Measurements from ENCODE around the gene COMT.

COMT gene

DNA sequence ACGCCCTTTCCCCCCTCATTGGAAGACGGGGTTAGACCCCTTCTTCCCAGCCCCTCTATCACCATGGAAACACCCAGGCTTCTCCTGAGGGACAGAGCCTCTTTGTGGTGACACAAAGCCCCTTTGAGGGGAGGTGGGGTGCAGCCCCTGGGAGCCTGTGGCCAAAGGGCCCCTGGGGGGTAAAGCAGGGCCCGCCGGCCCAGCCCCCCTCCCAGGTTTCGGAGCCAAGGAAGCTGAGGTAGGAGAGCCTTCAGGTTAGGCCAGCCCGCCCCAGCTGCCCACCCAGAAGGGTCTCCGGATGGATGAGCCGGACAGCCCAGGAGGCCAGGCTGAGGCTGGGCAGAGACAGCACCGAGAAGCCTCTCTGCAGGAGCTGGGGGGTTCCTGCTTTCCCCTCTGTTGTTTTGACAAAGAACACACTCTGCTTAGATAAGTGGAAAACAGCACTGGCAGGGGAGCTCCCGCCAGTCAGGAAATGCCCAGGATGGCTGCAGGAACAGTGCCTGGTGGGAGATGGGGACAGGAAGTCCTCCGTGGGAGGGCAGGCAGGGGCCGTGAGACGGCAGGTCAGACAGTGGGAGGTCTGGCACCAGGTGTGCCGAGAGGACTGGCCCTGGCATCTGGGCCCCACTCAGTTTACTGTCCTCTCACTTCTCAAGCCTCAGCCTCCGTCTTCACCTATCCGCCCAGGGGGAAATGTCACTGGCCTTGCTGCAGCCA lies 56.8 kb downstream of the COMT start:
- no peak for DNase-seq

DNA sequence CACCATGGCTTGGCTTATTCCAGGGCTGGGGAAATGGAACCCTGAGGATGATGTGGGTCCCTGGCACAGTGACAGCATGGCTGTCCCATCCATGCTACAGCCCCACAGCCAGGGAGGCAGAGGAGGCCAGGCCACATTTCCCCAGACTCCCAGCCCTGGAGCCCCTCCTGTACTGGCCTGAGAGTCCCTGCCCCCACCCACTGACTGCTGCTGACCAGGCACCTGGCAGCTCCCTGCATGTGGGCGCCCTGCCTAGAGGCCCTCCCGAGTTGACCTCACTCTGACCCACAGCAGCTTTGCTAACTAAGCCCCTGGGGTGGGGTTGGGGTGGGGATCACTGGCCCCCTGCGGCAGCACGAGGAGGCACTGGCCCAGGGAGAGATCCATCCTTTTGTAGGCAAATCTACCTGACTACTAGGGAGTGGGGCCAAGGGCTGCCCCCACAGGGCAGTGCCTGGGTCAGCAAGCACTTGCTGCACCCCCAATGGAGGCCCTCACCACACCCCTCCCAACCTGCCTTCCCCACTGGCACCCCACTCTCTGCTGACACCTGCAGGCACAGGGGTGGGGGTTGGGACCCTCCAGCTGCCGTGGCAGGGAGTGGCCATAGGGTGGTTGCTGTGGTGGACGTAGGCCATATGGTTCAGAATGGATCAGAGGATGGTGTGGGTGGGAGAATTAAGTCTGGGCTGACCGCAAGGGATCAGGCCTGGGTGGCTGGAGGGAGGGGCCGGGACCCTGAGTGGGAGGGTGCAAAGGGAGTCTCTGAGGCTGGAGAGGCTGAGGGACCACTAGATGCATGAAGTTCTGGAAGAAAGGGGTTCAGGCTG lies 57.6 kb downstream of the COMT start:
- DNase-seq, result no peak

DNA sequence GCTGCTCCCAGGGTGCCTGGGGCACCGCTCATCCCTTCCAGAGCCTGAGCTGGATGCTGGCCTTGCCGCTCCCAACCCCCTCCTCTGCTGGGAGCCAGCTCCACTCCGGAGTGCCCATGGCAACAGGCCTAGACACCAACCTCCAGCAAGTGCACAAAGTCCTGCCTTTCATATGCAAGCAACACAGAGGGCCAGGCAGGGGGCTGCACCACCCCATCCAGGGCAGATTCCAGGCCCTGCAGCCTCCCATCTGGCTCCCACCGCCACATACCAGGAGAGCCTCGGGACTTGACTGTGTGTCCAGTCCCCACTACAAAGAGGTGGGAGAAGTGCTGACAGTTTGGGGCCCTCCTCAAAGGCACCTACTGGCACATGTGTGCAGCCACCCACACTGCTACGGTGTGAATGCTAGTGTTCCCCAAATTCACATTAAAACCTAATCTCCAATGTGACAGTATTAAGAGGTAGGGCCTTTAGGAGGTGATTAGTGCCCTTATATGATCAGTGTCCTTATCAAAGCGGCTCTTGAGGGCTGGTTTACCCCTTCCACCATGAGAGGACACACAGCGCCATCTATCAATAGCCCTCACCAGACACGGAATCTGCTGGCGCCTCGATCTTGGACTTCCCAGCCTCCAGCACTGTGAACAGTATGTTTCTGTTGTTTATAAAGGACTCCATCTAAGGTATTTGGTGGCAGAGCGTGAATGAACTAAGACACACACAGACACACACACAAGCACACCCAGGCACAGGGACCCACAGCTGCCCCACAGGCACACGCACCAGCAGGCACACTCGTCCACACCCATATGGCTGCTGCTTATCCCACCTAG lies 58.9 kb downstream of the COMT start:
- DNase-seq, result no peak

DNA sequence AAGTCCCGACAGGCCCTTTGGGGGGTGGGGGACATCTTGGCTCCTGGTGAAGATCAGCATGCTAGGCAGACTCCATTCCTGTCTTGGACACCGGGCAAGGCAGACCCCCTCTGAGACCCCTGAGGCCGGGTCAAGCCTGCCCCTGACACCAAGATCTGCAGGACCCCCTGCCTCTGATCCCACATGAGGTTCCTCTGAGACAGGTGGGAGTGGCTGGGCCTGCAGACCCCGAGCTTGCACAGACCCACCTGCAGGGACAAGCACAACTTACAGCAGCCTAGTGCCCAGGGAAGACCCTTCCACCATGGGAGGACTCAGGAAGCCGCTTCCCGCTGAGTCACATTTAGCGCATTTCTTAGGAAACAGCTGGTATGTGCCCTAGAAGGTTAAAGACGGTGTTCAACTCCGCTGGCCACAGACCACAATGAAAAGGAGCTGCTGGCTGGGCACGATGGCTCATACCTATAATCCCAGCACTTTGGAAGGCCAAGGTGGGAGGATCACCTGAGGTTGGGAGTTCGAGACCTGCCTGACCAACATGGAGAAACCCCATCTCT lies 59.6 kb downstream of the COMT start:
- DNase-seq, result no peak

DNA sequence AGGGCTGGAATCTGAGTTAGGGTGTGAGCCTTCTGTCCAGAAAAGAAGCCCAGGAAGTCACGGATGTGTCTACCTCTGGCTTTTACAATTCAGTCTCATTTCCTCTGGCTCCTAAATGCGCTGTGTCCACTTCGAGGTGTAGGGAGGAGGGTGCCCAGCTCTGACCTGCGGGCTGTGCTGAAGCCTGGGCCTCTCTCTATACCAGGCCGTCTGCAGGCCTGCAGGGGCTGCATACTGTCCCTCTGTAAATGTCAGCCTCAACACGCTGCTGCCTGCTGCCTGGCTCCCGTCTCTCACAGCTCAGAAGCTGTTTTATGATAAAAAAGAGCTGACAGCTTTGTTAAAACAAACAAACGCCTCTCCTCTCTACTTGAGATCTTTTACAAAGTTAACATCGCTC lies 60.6 kb downstream of the COMT start:
- no peak for DNase-seq

DNA sequence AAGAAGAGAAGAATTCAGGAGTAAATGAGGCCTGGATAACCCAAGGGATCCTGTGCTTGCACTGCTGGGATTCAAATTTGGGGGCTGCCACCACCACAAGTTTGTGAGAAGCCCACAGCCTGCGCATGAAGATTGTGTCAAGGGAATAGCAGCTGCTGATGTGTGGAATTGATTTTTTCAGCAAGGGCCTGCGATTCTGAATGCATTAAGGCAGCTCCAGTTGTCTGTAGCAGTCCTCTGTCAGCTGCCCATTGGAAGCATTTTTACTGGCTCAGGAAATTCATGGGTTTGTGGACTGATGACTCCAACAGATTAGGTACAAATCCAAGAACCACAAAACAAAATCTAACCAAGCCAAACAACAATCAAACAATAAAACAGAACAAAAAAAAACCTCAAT lies 61.1 kb downstream of the COMT start:
- no peak for DNase-seq

DNA sequence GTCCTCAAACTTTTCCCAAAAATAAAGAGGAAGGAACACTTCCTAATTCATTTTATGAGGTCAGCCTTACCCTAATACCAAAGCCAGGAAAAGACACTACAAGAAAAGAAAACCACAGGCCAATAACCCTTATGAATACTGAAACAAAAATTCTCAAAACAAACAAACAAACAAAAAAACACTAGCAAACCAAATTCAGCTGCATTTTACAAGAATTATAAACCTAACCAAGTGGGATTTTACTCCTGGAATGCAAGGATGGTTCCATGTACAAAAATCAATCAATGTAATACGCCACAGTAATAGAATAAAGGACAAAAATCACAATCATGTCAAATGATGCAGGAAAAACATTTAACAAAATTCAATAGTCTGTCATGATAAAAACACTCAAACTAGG lies 61.7 kb downstream of the COMT start:
- no peak for DNase-seq

DNA sequence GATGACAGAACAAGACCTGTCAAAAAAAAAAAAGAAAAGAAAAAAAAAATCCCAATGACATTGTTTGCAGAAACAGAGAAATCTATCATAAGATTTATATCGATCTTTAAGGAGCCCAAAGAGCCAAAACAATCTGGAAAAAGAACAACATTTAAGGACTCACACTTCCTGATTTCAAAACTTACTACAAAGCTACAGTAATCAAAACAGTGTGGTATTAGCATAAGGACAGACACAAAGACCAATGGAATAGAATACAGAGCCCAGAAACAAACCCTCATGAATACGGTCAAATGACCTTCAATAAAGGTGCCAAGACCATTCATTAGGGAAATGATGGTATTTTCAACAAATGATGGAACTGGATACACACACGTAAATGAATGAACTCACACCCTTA lies 62.9 kb downstream of the COMT start:
- no peak for DNase-seq

DNA sequence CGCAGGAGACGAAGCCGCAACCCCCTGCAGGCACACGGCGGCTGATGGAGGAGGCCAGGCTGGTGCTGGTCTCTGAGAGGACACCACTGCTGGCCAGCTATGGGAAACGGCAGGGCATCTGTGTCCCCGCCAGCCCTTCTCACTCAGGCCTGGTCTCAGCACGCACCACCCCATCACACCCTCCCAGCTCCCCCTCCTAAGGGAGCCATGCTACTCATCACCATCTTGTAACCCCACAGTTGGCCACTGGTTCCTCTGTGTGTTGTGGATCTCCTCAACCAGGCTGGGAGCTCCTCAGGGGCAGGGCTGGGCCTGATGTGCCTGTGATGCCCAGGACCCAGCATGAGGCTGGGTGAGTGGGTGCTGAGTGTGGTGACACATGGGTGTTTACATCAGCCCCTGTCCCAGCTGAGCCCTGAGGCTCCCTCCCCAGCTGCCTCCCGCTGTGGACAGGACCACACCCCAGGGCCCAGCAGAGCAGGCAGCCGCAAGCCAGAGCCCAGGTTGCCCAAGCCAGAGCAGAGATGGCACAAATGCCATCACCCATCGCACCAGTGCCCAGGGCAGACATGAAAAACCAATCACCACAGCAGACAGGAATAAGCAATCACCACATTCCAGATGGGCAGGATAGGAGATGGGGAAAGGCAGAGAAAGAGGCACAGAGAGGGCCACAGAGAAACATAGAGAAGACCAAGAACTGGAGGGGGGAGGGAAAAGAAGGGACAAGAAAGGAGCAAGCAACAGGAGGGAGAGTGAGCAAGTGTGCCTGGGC lies 66.8 kb downstream of the COMT start:
- DNase-seq, result no peak

DNA sequence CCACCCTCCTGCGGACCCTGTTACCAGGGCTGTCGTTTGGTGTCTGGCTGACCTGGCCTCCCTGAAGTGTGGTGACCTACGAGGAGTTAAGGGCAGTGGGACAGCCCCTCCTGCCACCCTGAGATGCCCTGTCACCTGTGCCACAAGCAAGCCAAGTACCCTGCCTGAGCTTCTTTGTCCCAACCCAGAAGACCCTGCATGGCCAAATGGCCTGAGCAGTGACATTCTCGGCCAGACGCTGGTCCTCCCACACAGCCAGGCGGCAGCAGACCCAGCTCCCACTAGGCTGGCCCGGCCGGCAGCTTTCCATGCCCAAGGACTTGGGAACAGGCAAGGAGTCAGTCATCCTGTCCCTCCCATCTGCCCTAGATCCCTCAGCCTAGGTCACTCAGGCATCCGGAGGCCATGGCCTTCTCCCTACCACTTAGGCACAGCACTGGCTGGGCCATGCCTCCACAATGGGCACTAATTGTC lies 67.5 kb downstream of the COMT start:
- no peak for DNase-seq

DNA sequence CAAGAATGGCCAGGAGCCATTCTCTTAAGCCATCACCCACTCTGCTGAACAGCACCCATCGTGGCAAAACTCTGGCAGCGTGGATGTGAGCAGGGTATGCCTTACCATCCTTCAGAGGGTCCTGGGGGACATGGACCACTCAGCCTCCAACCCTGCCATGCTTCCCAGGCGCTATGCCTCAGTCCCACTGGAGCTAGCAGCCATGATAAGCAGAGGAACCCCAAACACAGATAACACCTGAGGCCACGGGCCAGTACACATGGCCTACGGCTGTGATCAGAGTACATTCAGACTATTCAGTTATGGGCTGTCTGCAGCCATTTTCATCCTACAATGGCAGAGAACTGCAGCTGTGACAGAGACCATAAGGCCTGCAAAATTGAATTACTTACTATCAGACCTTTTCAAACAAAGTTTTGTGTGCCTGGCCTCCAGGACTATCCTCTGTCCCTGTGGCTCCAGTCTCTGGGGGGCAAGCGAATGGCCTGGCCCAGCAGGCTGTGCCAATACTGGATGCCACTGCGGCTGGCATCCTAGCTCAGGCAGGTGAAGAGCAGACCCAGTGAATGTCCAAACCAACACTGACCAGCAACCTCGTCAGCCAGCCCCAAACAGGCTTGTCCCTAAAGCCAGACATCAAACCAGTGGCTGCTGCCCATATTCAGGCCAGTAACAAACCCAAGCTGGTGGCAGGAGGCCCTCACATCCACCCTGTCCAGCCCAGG lies 68.2 kb downstream of the COMT start:
- no peak for DNase-seq

DNA sequence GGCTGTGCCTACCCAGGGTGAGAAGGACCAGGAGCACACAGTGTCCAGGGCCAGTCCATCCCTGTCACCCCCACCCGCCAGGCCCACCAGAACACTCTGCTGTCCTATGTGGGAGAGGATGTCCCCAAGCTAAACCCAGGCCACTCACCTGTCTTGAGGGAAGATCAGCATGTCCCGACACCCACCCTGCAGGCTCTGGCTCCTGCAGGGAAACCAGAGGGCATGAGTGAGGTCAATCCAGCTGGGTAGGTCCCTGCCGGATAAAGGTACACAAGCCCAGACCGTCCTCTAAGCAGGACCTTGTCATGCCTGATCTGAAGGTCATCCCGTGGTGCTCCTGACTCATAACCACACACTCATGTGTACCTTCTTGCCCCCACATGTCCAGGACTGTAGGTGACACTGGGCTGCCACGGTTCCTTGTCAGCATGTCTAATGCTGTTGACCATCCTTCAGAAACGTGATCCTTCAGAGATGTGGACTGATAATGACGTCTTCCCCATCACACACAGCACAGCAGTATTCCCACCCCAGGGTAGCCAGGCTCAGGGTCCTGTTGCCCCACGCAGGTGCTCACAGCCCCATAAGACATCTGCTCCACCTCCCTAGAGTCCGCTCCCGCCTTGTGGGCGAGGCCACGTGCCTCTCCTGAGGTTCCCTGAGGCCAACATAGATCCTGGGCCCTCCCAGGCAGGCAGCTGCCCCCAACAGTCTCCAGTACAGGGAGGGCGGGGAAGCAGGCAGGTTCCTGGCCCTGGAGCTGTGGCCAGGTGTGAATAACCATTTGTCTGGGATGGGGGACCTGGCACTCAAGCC lies 68.9 kb downstream of the COMT start:
- no peak for DNase-seq

DNA sequence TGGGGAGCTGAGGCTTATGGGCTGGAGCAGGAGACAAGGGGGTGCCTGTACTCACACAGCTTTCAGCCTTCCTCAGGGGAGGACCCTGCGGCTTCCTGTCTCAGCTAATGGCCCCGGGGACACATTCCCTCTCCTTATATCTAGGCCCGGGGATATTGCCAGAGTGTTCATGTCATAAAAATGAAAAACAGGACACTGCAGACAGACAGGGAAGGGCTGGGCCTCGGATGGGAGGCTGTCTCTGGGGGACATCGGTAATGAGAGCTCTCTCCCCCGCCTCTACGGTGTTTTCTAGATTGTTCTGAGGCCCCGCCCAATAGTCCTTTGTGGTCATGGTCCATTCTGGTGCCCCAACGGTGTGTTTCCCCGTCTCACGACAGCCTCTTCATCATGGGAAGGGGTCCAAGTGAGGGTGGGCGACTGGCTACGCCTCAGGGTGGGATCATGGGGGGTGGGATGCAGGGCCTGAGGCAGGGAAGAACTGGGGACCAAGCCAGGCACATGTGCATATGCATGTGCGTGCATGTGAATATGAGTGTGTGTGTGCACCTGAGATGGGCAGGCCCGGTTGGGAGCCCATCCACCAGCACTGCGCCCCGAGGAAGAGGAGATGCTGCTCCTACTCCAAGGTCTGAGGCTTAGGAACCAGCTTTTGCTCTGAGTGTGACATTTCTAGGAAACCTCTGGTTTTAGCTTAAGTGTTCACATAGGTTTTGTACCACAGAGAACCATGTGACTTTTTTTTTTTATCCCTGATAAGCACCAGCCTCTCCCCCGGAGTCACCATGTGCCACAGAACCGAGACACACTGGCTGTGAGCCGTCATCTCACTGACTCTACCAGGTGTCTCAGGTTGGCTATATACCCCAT lies 69.8 kb downstream of the COMT start:
- no peak for DNase-seq

DNA sequence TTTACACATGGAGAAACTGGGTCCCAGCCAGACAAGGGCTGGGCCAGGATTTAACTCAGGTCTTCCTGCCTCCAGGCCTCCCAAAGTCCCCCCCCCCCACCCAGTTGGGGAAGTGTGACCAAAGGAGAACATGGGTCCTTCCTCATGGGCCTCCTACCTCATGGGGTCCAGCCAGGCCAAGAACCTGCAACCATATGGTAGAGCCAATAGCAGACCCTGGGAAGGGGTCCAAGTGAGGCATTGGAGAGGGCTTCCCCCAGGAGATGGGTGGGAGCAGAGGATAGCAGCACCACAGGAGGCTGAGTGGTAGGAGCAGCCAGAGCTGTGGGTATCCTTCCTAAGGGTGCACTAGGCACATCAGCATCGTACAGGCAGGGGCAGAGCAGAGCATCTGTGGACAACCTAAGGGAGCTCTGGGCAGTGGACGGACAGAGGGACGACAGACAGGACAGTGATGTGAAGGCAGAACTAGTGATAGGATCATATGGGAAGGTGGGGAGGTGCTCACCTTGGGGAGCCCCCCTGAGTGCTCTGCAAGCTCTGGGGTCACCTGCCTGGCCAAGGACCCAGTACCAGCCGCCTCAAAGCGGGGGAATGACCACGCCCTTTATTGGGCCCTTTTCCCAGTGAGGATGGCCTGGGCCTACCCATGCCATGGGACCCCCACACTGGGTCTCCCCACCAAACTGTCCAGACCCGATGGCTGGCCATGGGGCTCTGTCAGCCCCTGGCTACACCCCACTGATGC lies 70.6 kb downstream of the COMT start:
- no peak for DNase-seq

DNA sequence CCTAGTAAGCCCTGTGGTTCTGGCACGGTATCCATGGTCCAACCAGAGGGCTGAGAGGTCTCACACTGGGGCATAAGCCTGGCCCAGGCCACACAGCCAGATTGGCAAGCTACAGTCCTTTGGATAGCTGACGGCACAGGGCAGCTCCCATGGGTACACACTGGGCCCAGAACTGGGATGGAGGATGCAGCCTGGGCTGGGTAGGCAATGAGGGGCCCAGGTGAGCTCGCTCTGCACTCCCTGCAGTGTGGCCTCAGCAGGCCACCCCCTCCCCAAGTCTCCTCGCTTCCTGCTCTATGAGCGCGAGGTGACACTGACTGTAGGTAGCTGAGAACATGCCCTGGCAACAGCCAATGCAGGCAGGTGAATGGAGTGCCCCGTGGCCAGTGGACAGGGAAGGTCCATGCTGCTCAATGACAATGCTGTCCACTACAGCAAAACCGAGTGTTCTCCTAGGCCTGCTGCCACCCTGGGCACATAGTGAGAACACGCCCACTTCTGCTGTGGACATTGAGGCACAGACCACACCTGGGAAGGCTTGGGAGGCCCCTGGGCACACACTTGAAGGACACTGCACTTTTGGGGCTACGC lies 71.3 kb downstream of the COMT start:
- no peak for DNase-seq

DNA sequence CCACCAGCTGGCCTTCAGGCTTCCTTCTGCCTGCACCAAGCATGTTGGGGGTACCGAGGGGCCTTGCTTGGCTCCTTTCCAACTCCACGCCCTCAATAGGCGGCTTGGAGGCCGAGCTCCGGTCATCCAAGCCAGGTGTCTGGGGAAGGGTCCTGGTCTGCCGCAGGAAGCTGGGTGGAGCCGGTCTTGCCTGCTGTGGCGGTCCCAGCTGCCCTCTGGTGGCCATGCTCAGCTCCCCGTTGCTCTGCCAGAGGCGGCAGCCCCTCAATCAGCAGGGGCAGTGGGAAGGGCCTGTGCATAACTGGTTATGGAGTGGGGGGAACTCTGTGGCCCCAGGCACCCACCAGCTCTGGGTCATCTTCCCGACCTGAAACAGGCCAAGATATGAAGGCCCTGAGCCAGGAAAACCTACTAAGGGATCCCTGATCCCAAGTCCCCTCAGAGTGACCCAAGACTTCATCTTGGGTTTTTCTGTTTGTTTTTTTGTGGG lies 71.9 kb downstream of the COMT start:
- peak; percentile 42 for DNase-seq

DNA sequence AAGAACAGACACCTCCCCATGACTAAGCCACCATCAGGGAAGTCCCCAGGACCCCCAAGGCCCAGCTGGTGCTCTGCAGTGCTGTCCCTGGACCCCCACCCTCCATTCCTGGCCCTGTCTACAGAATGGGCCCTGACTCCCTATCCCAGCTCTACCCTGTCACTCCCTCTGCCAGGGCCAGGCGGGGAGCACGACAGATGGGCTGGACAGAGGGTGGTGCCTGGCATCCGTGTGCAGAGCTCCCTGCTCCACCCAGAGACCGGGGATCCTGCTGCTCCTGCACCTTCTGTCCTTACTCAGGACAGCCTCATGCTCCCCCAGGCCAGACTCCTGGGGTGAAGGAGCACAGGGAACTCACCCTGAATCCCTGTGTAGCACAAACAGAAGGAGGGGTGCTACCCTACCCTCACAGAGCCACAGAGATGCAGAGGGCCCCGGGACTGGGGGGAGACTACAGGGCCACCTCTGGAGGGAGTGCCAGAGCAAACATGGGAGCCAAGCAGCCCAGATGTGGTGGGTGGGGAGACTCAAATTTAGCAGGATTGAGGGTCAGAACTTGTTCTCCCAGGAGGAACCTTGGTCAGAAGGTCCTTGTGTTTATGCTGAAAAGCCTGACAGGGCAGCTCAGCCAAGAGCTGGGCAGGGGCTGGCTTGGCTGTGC lies 73.1 kb downstream of the COMT start:
- DNase-seq, result no peak

DNA sequence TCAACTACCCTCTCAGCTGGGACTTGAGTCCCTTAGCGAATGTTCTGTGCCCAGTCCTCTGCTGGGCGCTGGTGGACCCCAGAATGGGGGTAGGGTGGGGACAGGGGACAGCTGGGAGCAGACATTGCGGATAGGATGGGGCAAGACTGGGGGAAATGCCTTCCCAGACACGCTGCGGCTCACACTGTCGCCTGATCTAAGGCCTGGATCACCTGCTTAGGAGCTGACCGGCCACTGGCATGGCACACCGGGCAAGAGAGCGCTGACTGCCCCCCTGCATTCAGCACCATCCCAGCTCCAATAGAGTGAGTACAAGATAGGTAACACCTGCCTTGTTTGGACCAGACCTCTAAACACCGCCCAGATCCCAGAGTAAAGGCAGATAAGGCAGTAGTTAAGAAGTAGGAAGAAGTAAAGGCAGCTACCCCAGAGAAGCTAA lies 73.6 kb downstream of the COMT start:
- no peak for DNase-seq
